IMR-90 (cell line): Measurements from ENCODE around the gene MAP3K1. TPM values are rescaled to one million over a fixed set of nuclear protein-coding genes. Genes with fewer than 3 reads are reported as not detected.

Experiments used
- ATAC-seq: fragments of 200-7000 bp; cut with Tn5 transposase; 2 replicates; pipeline ENCODE4 v1.9.1; 2020; ENCODE audit warnings: low read depth, mild to moderate bottlenecking, moderate library complexity
- BruUV-seq: library from RNA; stranded (reverse); fragments of 400-500 nt; replicated peaks from 2 replicates; lab custom pipeline; 2021; lab: Mats Ljungman, UMichigan
- CTCF ChIA-PET: fragments of 300-600 bp; formaldehyde crosslinking; extraction: SDS; loops from one replicate; lab custom pipeline; 2021; ENCODE audit warnings: antibody characterized with exemption; lab: Yijun Ruan, JAX
- POLR2A ChIA-PET: fragments of 300-600 bp; sonication (Branson Sonifier 250); formaldehyde crosslinking; loops from one replicate; lab custom pipeline; 2022; ENCODE audit warnings: antibody characterized with exemption; ENCODE audit not compliant: unreplicated experiment; lab: Charles Lee
- DNase-seq: peaks from one replicate; pipeline ENCODE4 v3.0.0; 2013
- H2AFZ ChIP-seq: replicated peaks from 2 replicates; pipeline ENCODE3; 2013; ENCODE audit warnings: low read length, mild to moderate bottlenecking; ENCODE audit not compliant: poor library complexity
- H2AK5ac ChIP-seq: 2 replicates; pipeline ENCODE4 v1.6.1; 2013; ENCODE audit warnings: low read depth, low read length, inconsistent platforms
- H2AK9ac ChIP-seq: replicated peaks from 2 replicates; pipeline ENCODE3; 2013; ENCODE audit warnings: mild to moderate bottlenecking, low read depth, low read length, moderate library complexity; ENCODE audit not compliant: poor library complexity
- H2BK120ac ChIP-seq: 2 replicates; pipeline ENCODE4 v1.6.1; 2013; ENCODE audit warnings: low read depth, low read length, inconsistent platforms
- H2BK15ac ChIP-seq: 3 replicates; pipeline ENCODE4 v1.6.1; 2013; ENCODE audit warnings: low read depth, low read length, inconsistent platforms
- H2BK20ac ChIP-seq: 2 replicates; pipeline ENCODE4 v1.6.1; 2013; ENCODE audit warnings: low read depth, mild to moderate bottlenecking, inconsistent platforms, low read length, moderate library complexity
- H2BK5ac ChIP-seq: 2 replicates; pipeline ENCODE4 v1.6.1; 2013; ENCODE audit warnings: mild to moderate bottlenecking, low read depth, low read length, inconsistent platforms; ENCODE audit not compliant: poor library complexity, severe bottlenecking
- H3K14ac ChIP-seq: replicated peaks from 2 replicates; pipeline ENCODE4 v1.6.1; 2013; ENCODE audit warnings: low read depth, low read length, inconsistent platforms
- H3K18ac ChIP-seq: 2 replicates; pipeline ENCODE4 v1.6.1; 2013; ENCODE audit warnings: low read depth, low read length, control low read depth
- H3K23ac ChIP-seq: 2 replicates; pipeline ENCODE4 v1.6.1; 2013; ENCODE audit warnings: low read depth, low read length, inconsistent platforms
- H3K27ac ChIP-seq: 2 replicates; pipeline ENCODE4 v1.5.1; 2013; ENCODE audit warnings: mild to moderate bottlenecking, control low read depth, low read length; ENCODE audit not compliant: insufficient read depth
- H3K27me3 ChIP-seq: 2 replicates; pipeline ENCODE4 v1.6.1; 2013; ENCODE audit warnings: low read length; ENCODE audit not compliant: control insufficient read depth, insufficient read depth
- H3K36me3 ChIP-seq: 2 replicates; pipeline ENCODE4 v1.6.1; 2013; ENCODE audit warnings: low read length, mixed read lengths; ENCODE audit not compliant: control insufficient read depth, insufficient read depth
- H3K4ac ChIP-seq: 2 replicates; pipeline ENCODE4 v1.6.1; 2013; ENCODE audit warnings: low read depth, low read length, inconsistent platforms
- H3K4me1 ChIP-seq: 2 replicates; pipeline ENCODE4 v1.6.1; 2013; ENCODE audit warnings: low read length, mixed read lengths; ENCODE audit not compliant: control insufficient read depth, insufficient read depth
- H3K4me2 ChIP-seq: 2 replicates; pipeline ENCODE4 v1.6.1; 2013; ENCODE audit warnings: low read depth, mild to moderate bottlenecking, control low read depth, low read length, moderate library complexity
- H3K4me3 ChIP-seq: 2 replicates; pipeline ENCODE4 v1.5.1; 2013; ENCODE audit warnings: low read depth, mild to moderate bottlenecking, control low read depth, low read length, moderate library complexity; ENCODE audit not compliant: insufficient read depth
- H3K56ac ChIP-seq: 2 replicates; pipeline ENCODE4 v1.6.1; 2013; ENCODE audit warnings: low read length, inconsistent platforms; ENCODE audit not compliant: insufficient read depth; ENCODE audit errors: extremely low read depth
- H3K79me1 ChIP-seq, 2 experiments: 2 replicates each; pipeline ENCODE4 v1.6.1; 2013; ENCODE audit warnings: low read length in 2 of 2, inconsistent platforms in 1 of 2, low read depth in 1 of 2
- H3K9ac ChIP-seq: 2 replicates; pipeline ENCODE4 v1.6.1; 2013; ENCODE audit warnings: low read depth, low read length, control low read depth
- H3K9me1 ChIP-seq: 2 replicates; pipeline ENCODE4 v1.6.1; 2013; ENCODE audit warnings: low read length, inconsistent platforms; ENCODE audit not compliant: insufficient read depth
- H3K9me3 ChIP-seq: 2 replicates; pipeline ENCODE4 v1.6.1; 2013; ENCODE audit warnings: low read length; ENCODE audit not compliant: control insufficient read depth, insufficient read depth
- H4K20me1 ChIP-seq: 2 replicates; pipeline ENCODE4 v1.6.1; 2013; ENCODE audit warnings: low read length, inconsistent platforms; ENCODE audit not compliant: insufficient read depth
- H4K5ac ChIP-seq: 2 replicates; pipeline ENCODE4 v1.6.1; 2013; ENCODE audit warnings: mild to moderate bottlenecking, low read depth, low read length, control low read depth
- H4K8ac ChIP-seq, 2 experiments: 2 replicates each; pipeline ENCODE4 v1.6.1; 2013; ENCODE audit warnings: low read depth in 2 of 2, low read length in 2 of 2, control low read depth in 1 of 2, inconsistent platforms in 1 of 2
- H4K91ac ChIP-seq: 2 replicates; pipeline ENCODE4 v1.6.1; 2013; ENCODE audit warnings: low read depth, low read length, inconsistent platforms; ENCODE audit not compliant: insufficient read depth
- FOS ChIP-seq: fragments of 150-350 bp; IDR thresholded peaks from 2 replicates; pipeline ENCODE4 v1.6.1; 2016; ENCODE audit warnings: low read depth, low read length
- MXI1 ChIP-seq: IDR thresholded peaks from 2 replicates; pipeline ENCODE4 v1.6.1; 2012; ENCODE audit warnings: low read depth, mild to moderate bottlenecking, low read length, moderate library complexity, borderline replicate concordance
- POLR2A ChIP-seq: IDR thresholded peaks from 2 replicates; pipeline ENCODE4 v1.6.1; 2012; ENCODE audit warnings: mild to moderate bottlenecking, low read depth, low read length
- RAD21 ChIP-seq: IDR thresholded peaks from 2 replicates; pipeline ENCODE4 v1.6.1; 2012; ENCODE audit warnings: low read length, improper control_type of control experiment
- RCOR1 ChIP-seq: IDR thresholded peaks from 2 replicates; pipeline ENCODE4 v1.6.1; 2012; ENCODE audit warnings: mild to moderate bottlenecking, low read length, improper control_type of control experiment; ENCODE audit not compliant: insufficient replicate concordance
- SMC3 ChIP-seq: fragments of 150-350 bp; IDR thresholded peaks from 2 replicates; pipeline ENCODE4 v1.6.1; 2016; ENCODE audit warnings: low read depth, mild to moderate bottlenecking, antibody characterized with exemption, low read length, moderate library complexity
- WGBS, 2 experiments: methylation state at CpG; one replicate each; pipeline versions ENCODE4 v1.1.5 to v1.1.7; 2013; ENCODE audit warnings: missing lambda C conversion rate in 2 of 2; ENCODE audit not compliant: insufficient read length in 1 of 2; ENCODE audit errors: extremely low coverage in 2 of 2; 5-methylcytosine and 5-hydroxymethylcytosine counted together
- dilution Hi-C: fragments of 300-500 bp; cut with HindIII; formaldehyde crosslinking; loops from one replicate; pipeline ENCODE4 v1.14.3; 2018; ENCODE audit warnings: low sequenced_read_pairs; ENCODE audit not compliant: unreplicated experiment
- in situ Hi-C: fragments of 300-500 bp; cut with MboI; formaldehyde crosslinking; loops from 3 replicates; pipeline ENCODE4 v1.14.3; 2019; ENCODE audit warnings: low sequenced_read_pairs, inconsistent platforms, mixed read lengths
- intact Hi-C: fragments of 100-400 bp; cut with micrococcal nuclease; formaldehyde crosslinking; loops from 2 replicates; pipeline ENCODE4 v1.10.0; 2022
- polyA plus RNA-seq, 3 experiments: library from polyadenylated mRNA; depleted of rRNA; stranded (reverse); fragments of >200 nt; gene quantifications; 2 replicates each; pipeline ENCODE4 v1.2.3, GENCODE V29; 2012; ENCODE audit warnings: low replicate concordance in 1 of 3
- total RNA-seq: library from RNA; depleted of rRNA; stranded (reverse); fragments of >200 nt; gene quantifications from 2 replicates; pipeline ENCODE4 v1.2.3, GENCODE V29; 2012
- TF ChIP-seq, protein P1 (sequence below): fragments of 150-350 bp; IDR thresholded peaks from 2 replicates; pipeline ENCODE4 v1.6.1; 2016; ENCODE audit warnings: low read depth, mild to moderate bottlenecking, low read length, moderate library complexity, borderline replicate concordance

The MAP3K1 gene
- total and polyA plus RNA-seq, 2 of the 4 experiments (the other 2 are of a cell fraction), result 3.8 to 18.8 TPM

DNA sequence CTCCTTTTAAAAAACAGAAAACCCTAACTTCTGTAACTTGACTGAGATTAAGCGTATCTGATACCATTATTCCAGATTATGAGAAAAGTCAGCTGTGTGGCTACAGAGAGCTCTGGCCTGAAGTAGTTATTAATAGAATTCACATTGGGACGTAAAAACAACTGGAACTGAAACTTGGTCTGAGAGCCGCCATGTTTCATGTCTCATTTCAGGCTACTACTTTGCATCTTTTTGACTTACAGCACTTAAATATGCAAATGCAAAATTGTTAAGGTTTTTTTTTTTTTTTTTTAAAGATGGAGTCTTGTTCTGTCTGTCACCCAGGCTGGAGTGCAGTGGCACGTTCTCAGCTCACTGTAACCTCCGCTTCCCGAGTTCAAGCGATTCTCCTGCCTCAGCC lies 25.2 kb downstream of the MAP3K1 start:
- Histone ChIP-seq H3K23ac (no peak overlapping the region), H2BK120ac (no peak overlapping the region), H3K4me2 (no peak overlapping the region), H3K4ac (no peak overlapping the region), H3K27ac (no peak overlapping the region), H4K8ac (no peak overlapping the region), H2AK5ac (no peak overlapping the region), H2AK9ac (no peak overlapping the region), H3K9ac (no peak overlapping the region), H2BK5ac (no peak overlapping the region), H3K4me1 (peaks cover 9% of the 10 kb centered on the region), H3K36me3 (no peaks in the 10 kb centered on the region), H2AFZ (no peak overlapping the region), H4K5ac (no peak overlapping the region), H3K14ac (no peak overlapping the region), H3K4me3 (no peak overlapping the region), H3K9me1 (peaks cover 13% of the 10 kb centered on the region), H3K79me1 (peaks cover 21 to 77% of the 10 kb centered on the region in 2 experiments), H3K27me3 (no peaks in the 10 kb centered on the region), H3K56ac (no peak overlapping the region), H2BK20ac (no peak overlapping the region), H4K20me1 (peaks cover 59% of the 10 kb centered on the region), H2BK15ac (no peak overlapping the region), H3K18ac (no peak overlapping the region), H4K91ac (no peak overlapping the region), H3K9me3 (no peaks in the 10 kb centered on the region)
- in situ Hi-C loops (no loop called here), dilution Hi-C loops (no loop called here), intact Hi-C loops (no loop called here)
- no peak for ATAC-seq
- TF ChIP-seq, protein P1, sequence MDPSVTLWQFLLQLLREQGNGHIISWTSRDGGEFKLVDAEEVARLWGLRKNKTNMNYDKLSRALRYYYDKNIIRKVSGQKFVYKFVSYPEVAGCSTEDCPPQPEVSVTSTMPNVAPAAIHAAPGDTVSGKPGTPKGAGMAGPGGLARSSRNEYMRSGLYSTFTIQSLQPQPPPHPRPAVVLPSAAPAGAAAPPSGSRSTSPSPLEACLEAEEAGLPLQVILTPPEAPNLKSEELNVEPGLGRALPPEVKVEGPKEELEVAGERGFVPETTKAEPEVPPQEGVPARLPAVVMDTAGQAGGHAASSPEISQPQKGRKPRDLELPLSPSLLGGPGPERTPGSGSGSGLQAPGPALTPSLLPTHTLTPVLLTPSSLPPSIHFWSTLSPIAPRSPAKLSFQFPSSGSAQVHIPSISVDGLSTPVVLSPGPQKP, result no peak
- TF ChIP-seq POLR2A (no peak), RCOR1 (no peak), FOS (no peak), SMC3 (no peak), MXI1 (no peak), RAD21 (no peak)
- CTCF ChIA-PET, result interaction anchor here (0.6 to 1.7 kb wide), 3 partner anchors 29 to 570 kb away, joined by 4 to 7 read pairs (median 4); no protein-coding TSS in a partner anchor
- no TSS peak for BruUV-seq
- POLR2A ChIA-PET, result no interaction called here
- DNase-seq, result no peak
- WGBS, 2 experiments, result no CpG with 5 or more reads among the region's 7 CpGs
